Fibroblast of the aortic adventitia (primary cell): Measurements from ENCODE around the gene NKX6-2. TPM values are rescaled to one million over a fixed set of nuclear protein-coding genes. Genes with fewer than 3 reads are reported as not detected.

Source experiments
- DNase-seq: peaks from one replicate; pipeline ENCODE4 v3.0.0-alpha.2; 2010; ENCODE audit warnings: low read depth
- H3K4me3 ChIP-seq: 2 replicates; pipeline ENCODE4 v1.5.1; 2011; ENCODE audit warnings: low read depth, mild to moderate bottlenecking, control low read depth, low read length, moderate library complexity
- total RNA-seq: library from RNA; depleted of rRNA; stranded (reverse); fragments of >200 nt; gene quantifications from 2 replicates; pipeline ENCODE4 v1.2.3, GENCODE V29; 2012; ENCODE audit warnings: low replicate concordance
- TF ChIP-seq, protein P1 (sequence below): IDR thresholded peaks from 2 replicates; pipeline ENCODE4 v1.5.1; 2011; ENCODE audit warnings: mild to moderate bottlenecking, low read length, control low read depth, inconsistent platforms; ENCODE audit not compliant: insufficient read depth

NKX6-2 gene
- total RNA-seq, 1 donor: not detected

DNA sequence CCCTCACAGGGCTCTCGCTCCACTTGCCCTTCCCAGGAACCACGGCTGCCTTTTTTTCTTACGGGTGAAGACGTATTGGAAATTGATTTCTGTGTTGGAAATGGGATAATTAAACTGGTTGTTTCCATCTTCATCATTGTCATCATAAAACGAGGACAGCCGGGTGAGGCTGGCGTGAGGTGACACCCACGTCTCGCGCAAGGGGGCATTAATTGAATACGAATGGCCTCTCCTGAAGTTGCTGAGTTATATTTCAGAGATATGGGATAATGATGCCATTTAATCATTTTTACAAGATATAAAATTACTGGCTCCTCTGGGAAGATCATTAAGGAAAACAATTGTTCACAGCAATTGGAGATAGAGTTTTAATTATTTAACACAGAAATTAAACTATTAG, 18.3 kb upstream of the NKX6-2 start:
- no peak for DNase-seq

DNA sequence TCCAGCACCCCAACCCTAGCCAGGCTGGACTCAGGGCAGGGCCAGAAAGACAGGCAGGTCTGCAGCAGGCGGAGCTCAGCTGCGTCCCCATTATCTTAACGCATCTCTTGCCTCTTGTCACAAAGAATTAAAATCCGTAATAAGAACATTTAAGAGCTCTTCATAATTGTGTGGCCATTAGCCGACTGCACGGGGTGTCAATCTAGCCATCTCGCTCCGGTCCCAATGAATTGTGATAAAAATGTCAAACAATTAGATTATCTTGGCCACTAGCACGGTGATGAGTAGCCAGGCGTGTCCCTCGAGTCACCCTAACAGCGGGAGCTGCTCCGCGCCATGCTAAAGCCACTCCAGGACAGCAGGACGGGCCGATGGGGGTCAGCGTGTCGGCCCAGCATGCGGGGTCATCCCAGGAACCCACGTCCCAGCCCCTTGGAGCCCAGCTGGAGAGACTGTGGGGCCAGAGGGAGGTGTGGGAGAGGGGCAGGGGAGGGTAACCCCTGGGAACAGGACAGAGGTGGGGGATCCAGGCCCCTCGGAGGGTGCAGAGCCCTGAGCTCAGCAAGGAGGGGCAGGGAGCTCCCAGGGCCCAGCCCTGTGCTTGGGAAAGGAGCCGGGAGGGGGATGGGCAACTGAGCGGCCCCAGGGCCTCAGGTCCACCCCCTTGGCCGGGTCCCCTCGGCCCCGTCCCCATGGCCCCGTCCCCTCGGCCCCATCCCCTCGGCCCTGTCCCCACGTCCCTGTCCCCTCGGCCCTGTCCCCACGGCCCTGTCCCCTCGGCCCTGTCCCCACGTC, 17.7 kb upstream of the NKX6-2 start:
- no peak for DNase-seq
- no peak overlapping the region for H3K4me3 ChIP-seq
- TF ChIP-seq, protein P1, sequence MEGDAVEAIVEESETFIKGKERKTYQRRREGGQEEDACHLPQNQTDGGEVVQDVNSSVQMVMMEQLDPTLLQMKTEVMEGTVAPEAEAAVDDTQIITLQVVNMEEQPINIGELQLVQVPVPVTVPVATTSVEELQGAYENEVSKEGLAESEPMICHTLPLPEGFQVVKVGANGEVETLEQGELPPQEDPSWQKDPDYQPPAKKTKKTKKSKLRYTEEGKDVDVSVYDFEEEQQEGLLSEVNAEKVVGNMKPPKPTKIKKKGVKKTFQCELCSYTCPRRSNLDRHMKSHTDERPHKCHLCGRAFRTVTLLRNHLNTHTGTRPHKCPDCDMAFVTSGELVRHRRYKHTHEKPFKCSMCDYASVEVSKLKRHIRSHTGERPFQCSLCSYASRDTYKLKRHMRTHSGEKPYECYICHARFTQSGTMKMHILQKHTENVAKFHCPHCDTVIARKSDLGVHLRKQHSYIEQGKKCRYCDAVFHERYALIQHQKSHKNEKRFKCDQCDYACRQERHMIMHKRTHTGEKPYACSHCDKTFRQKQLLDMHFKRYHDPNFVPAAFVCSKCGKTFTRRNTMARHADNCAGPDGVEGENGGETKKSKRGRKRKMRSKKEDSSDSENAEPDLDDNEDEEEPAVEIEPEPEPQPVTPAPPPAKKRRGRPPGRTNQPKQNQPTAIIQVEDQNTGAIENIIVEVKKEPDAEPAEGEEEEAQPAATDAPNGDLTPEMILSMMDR: no peak

More for the DNA sequence above, 18.3 kb upstream of the NKX6-2 start:
- H3K4me3 ChIP-seq: no peak overlapping the region
- TF ChIP-seq, protein P1: no peak

DNA sequence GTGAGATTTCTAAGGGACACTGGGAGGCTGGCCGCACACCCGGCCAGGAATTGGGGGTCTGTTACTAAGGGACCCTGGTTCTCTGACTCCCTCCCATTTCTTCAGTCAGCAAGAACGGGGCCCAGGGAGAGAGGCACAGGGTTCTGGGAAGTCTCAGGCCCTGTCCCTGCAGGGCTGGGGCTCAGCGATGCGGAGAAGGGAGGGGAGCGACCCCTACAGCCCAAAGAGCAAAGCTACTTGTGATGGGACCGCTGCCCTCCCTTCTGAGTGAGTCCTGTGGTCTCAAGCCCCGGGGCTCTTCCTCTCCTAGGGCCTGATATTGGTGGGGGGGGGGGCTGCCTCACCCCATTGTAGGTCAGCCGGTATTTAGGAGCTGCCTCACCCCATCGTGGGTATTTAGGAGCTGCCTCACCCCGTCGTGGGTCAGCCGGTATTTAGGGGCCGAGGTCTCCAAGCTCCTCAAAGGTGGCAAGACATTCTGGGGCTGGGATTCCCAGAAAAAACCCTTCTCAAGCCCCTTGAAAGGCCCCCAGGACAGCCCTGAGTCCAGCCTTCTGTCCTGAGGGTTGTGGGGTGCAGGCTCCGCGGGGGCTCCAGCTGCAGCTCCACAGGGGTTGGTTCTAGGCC, 16.9 kb upstream of the NKX6-2 start:
- TF ChIP-seq, protein P1: no peak
- no peak overlapping the region for H3K4me3 ChIP-seq

DNA sequence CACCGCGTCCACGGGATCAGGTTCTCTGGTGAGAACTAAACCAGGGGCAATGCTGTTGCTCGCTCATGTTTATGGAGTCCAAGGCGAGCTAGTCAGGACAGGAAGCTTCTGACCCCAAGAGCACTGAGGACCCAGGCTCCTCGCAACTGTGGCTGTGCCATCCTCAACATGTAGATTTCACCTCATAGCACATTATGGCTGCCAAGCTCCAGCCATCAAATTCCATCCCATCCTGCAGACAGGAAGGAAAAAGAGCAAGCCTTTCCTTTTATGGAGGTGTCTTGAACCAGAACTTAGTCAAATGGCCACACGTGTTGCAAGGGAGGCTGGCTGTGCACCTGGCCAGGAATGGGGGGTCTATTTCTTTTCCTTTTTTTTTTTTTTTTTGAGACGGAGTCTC, 16.1 kb upstream of the NKX6-2 start:
- H3K4me3 ChIP-seq: no peak overlapping the region
- TF ChIP-seq, protein P1: no peak

More for the DNA sequence above, 16.9 kb upstream of the NKX6-2 start:
- DNase-seq: no peak

GRCh38 chr10:132799865-132800264, 13.9 kb upstream of the NKX6-2 start:
- no peak overlapping the region for H3K4me3 ChIP-seq
- DNase-seq: no peak
- TF ChIP-seq, protein P1: no peak

More for the DNA sequence above, 16.1 kb upstream of the NKX6-2 start:
- no peak for DNase-seq

DNA sequence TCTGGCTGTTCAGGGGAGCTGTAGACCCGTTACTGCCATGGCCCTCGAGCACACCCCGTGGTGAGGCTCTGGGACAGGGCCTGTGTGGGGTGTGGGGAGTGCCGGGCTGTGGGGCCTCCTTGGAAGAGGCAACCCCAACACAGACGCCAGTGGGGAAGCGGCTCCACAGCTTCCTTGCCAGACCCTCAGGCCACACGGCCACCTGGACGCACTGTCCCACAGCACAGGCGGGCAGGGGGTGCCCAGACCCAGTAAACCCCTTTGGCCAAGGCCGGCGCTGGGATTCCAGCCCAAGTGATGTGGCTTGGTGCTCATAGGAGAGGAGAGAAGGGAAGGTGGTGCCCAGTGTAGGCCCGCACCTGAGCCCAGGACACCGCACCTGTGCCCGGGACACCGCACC, 12.9 kb upstream of the NKX6-2 start:
- TF ChIP-seq, protein P1: no peak
- H3K4me3 ChIP-seq: no peak overlapping the region
- DNase-seq: no peak
